ENCODE measurements around the gene GCC2.

GRCh38 chr2:108413711-108414095, 35.3 kb upstream of the GCC2 start:
- TF ChIP-seq CTCF (IDR thresholded peaks at IDR 0.05), result no peak
- no peak for TF ChIP-seq POLR2A (IDR thresholded peaks at IDR 0.05)
